Measurements from ENCODE around the gene SETD3.
"Not testable (repeated sequence)": the region's sequence is repeated elsewhere in the genome, so short reads cannot be mapped to it uniquely, and the experiment has no call there.

SETD3 gene

GRCh38 chr14:99363051-99363450 lies 117.6 kb downstream of the SETD3 start:
- FAIRE-seq (no peak), DNase-seq (ENCODE audit: low spot score) (no peak)

DNA sequence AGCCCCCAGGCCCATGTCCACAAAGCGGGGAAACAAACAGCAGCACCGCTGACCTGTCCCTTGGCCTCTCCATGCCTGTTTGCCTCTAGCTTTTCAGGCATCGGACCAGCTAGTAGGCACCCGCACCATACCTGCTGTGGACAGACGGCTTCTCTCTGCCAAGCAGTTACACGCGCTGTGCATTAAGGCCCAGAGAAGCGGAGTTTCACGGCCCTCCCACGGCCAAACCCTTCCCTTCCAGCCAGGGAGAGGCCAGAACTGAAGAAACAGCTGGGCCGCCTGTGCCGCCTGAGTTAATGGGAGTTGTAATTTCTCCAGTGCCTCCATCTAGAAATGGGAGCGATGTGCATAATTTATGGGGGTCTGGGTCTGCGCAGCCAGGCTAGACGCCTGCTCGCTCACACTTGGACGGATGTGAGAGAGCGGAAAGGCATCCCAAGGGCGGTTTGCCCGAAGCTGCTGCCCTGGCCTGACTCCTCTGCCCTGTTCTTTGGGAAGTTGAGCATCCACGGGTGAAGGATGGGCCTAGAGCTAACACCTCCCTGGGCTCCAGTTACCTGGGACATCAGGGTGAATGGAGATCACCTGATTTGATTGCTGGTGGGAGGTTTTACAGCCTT lies 119.0 kb downstream of the SETD3 start:
- DNase-seq (ENCODE audit: low spot score) (no peak), FAIRE-seq (no peak)

GRCh38 chr14:99360774-99361595 lies 119.7 kb downstream of the SETD3 start:
- FAIRE-seq (no peak), DNase-seq (ENCODE audit: low spot score) (no peak)

- FAIRE-seq (no peak), DNase-seq (ENCODE audit: low spot score) (no peak)
Observed at GRCh38 chr14:99359906-99360305, 120.8 kb downstream of the SETD3 start.

GRCh38 chr14:99357916-99358390 lies 122.7 kb downstream of the SETD3 start:
- DNase-seq (ENCODE audit: low spot score): no peak
- no peak for FAIRE-seq

DNA sequence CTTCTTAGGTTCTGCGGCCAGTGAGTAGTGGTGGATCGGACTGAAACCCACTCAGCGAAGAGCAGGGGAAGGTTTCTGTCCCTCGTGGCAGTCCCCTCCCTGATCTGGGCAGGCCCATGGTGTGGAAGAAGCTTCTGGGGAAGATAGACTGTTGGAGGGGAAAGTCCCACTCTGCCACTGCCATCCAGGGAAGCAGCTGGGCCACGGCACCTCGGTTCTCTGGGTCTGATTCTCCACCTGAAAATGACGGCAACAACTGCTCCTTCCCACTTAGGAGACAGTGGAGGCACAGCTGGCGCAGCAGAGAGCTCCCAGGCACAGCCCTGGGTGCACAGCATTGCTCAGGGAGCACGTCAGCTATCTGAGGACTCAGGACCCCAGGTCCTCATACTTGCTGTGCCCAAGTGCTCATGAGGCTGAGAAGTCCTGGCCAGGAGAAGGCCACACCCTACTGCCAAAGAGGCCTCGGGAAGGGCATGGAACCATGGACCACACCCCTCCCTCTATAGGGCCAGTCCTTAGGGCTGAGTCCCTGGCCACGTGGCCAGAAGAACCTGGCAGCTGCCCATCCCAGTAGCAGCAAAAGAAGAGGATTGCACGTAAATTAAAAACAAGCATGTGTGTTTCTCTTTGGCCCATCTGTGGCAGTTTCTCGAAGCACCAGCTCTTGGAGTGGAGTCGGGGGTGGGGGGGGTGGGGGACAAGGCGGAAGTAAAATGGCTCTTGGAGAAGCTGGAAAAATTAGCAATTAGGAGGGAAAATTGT lies 123.3 kb downstream of the SETD3 start:
- DNase-seq (ENCODE audit: low spot score) (no peak), FAIRE-seq (no peak)

GRCh38 chr14:99356031-99356608 lies 124.5 kb downstream of the SETD3 start:
- FAIRE-seq (no peak), DNase-seq (ENCODE audit: low spot score) (no peak)

- DNase-seq (ENCODE audit: low spot score) (no peak), FAIRE-seq (no peak)
Observed at GRCh38 chr14:99354166-99354875, 126.3 kb downstream of the SETD3 start.

DNA sequence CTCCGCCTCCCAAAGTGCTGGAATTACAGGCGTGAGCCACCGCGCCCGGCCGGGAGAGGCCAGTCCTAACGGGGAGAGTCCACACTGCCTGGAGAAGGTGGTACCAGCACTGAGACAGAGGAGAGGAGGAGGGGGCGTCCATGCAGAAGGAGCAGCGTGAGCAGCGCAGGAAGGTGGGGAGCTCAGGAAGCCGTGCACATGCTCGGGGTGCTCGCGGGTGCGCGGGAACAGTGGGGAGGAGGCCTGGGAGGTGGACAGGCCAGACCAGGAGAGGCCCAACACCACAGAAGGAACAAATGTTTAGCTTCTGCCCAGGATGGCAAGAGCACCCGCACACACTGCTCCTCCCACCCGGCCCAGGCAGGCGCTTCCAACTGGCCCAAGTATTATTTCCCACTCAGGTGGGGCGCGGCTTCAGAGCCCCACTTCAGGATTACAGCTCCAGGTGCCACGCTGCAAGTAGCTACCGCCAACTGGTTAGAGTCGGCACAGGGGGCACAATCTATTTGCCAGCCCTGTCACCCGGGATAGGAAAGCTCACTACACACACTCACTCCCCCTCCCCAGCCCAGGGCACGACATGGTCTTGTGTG lies 127.9 kb downstream of the SETD3 start:
- FAIRE-seq (no peak), DNase-seq (ENCODE audit: low spot score) (no peak)

DNA sequence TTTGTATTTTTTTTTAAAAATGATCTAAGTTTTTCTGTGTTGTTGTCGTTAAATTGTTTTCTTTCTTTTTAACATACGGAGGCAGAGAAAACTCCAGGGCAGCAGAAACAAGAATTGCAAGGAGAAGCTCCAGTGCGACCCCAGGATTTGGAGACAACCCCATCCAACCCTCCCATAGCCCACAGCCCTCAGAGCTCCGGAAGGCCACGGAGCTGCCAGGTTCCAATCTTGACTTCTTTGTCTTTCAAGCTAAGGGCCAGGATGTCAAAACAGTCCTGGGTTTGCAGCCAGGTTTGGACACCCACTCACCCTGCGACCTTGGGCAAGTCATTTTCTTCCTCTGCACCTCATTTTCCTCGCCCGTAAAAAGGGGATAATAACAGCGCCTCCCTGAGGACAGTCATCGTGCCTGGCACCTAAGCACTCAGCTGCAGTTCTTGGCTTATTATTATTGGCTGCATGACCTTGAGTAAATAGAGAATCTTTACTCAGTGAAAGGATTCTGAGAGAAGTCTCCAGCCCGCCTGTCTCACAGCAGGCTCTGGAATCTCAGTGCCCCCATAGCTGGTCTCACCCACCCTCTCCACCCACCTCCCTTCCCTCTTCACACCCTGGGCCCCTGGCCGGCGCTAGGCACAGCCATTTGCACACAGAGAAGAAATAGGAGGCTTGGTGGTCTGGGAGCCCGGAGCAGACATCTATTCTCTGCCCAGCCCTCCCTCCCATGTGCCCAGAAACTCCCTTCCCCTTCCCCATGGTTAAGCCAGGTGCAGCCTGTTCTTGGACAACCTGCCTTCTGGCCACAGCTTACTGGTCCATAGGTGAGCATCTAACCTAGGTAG lies 129.3 kb downstream of the SETD3 start:
- DNase-seq (ENCODE audit: low spot score): no peak

DNA sequence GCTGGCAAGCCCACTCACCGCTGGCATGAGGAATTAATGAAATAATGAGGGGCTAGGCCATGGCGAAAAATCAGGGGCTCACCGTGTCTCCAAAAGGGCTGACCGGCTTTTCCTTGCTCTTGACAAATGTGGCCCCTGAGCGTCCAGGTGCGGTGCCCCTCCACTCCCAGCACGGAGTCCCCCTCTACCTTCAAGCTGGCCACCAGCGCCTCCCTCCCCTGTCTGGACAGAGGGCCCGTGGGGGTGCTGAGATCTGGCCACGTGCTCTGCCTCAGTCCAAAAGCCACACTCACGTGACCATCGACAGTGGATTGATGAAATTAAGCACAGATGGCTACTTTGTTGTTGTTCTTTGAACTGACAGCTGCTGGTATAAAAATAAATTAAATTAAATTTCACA lies 129.9 kb downstream of the SETD3 start:
- FAIRE-seq: no peak
- DNase-seq (ENCODE audit: low spot score): no peak

More for the DNA sequence above, 129.3 kb downstream of the SETD3 start:
- no peak for FAIRE-seq

GRCh38 chr14:99349721-99350495 lies 130.8 kb downstream of the SETD3 start:
- no peak for DNase-seq (ENCODE audit: low spot score)
- no peak for FAIRE-seq

- FAIRE-seq: no peak
- no peak for DNase-seq (ENCODE audit: low spot score)
Observed at GRCh38 chr14:99348816-99349614, 131.6 kb downstream of the SETD3 start.

DNA sequence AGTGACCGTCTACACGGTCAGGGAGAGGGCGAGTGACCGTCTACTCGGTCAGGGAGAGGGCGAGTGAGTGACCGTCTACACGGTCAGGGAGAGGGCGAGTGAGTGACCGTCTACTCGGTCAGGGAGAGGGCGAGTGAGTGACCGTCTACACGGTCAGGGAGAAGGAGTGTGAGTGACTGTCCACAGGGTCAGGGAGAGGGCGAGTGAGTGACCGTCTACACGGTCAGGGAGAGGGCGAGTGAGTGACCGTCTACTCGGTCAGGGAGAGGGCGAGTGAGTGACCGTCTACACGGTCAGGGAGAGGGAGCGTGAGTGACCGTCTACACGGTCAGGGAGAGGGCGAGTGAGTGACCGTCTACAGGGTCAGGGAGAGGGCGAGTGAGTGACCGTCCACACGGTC lies 132.4 kb downstream of the SETD3 start:
- not testable (repeated sequence) for FAIRE-seq; DNase-seq (ENCODE audit: low spot score)
